HepG2 (cell line): Measurements from ENCODE around the gene HIGD1A. TPM values are rescaled to one million over a fixed set of nuclear protein-coding genes. Genes with fewer than 3 reads are reported as not detected.

Source experiments
- ATAC-seq: fragments of 200-7000 bp; cut with Tn5 transposase; 3 replicates; pipeline ENCODE4 v1.9.1; 2020; ENCODE audit warnings: mild to moderate bottlenecking, moderate library complexity
- BruUV-seq: library from RNA; stranded (reverse); fragments of 400-500 nt; replicated peaks from 2 replicates; lab custom pipeline; 2021; lab: Mats Ljungman, UMichigan
- CTCF ChIA-PET: fragments of 300-600 bp; formaldehyde crosslinking; extraction: SDS; loops from one replicate; lab custom pipeline; 2021; ENCODE audit warnings: low total read pairs, inconsistent platforms, low intra/inter-chr PET ratio; lab: Yijun Ruan, JAX
- POLR2A ChIA-PET: fragments of 350-600 bp; sonication (Branson Sonifier 250); formaldehyde crosslinking; loops from one replicate; lab custom pipeline; 2020; ENCODE audit warnings: antibody characterized with exemption, inconsistent platforms; lab: Yijun Ruan, JAX
- DNase-seq: peaks from one replicate; pipeline ENCODE4 v3.0.0-alpha.2; 2015; ENCODE audit warnings: low spot score
- FAIRE-seq: peaks from 3 replicates; lab custom pipeline; 2011; peaks lifted over from hg19 to GRCh38; lab: Jason Lieb, UNC
- H2AFZ ChIP-seq: one replicate; pipeline ENCODE4 v1.6.1; 2011; ENCODE audit warnings: low read length, inconsistent platforms
- H3K27ac ChIP-seq: fragments of 300-600 bp; 3 replicates; pipeline ENCODE4 v1.8.0; 2011; ENCODE audit warnings: mixed run types, mild to moderate bottlenecking, mixed read lengths, low read length, inconsistent platforms; ENCODE audit not compliant: insufficient read depth; ENCODE audit errors: extremely low read length
- H3K27me3 ChIP-seq, 2 experiments: fragments of 200-600 bp in 1 of 2; 2 replicates in 1 of 2; 3 replicates in 1 of 2; pipeline versions ENCODE4 v1.6.0 to v1.8.0; 2011; ENCODE audit warnings: low read length in 2 of 2, mild to moderate bottlenecking in 2 of 2, moderate library complexity in 2 of 2, inconsistent platforms in 1 of 2; ENCODE audit not compliant: insufficient read depth in 2 of 2, control insufficient read depth in 1 of 2
- H3K36me3 ChIP-seq, 2 experiments: fragments of 200-600 bp in 1 of 2; replicated peaks in 1 of 2; 2 replicates in 1 of 2; 3 replicates in 1 of 2; pipeline versions ENCODE4 v1.5.1 to v1.8.0; 2011; ENCODE audit warnings: low read length in 2 of 2, inconsistent platforms in 1 of 2; ENCODE audit not compliant: insufficient read depth in 2 of 2, control insufficient read depth in 1 of 2
- H3K4me1 ChIP-seq: 2 replicates; pipeline ENCODE4 v1.5.1; 2012; ENCODE audit warnings: low read length, inconsistent platforms; ENCODE audit not compliant: insufficient read depth
- H3K4me2 ChIP-seq: 2 replicates; pipeline ENCODE4 v1.6.0; 2011; ENCODE audit warnings: low read depth, low read length, inconsistent platforms
- H3K4me3 ChIP-seq, 3 experiments: fragments of 200-600 bp in 1 of 3; sonication (generic), shearing (Covaris generic) in 1 of 3; replicated peaks in 1 of 3; 2 replicates each; pipeline ENCODE4 v1.5.1; 2011 to 2016; ENCODE audit warnings: low read length in 3 of 3, inconsistent platforms in 2 of 3, low read depth in 2 of 3, mild to moderate bottlenecking in 2 of 3, control low read depth in 1 of 3, mixed read lengths in 1 of 3; ENCODE audit not compliant: insufficient read depth in 1 of 3
- H3K79me2 ChIP-seq: one replicate; pipeline ENCODE4 v1.6.1; 2011; ENCODE audit warnings: low read length, inconsistent platforms; ENCODE audit not compliant: insufficient read depth
- H3K9ac ChIP-seq: 2 replicates; pipeline ENCODE4 v1.6.0; 2011; ENCODE audit warnings: mild to moderate bottlenecking, low read depth, low read length, inconsistent platforms; ENCODE audit not compliant: insufficient read depth
- H3K9me3 ChIP-seq: 2 replicates; pipeline ENCODE4 v1.5.1; 2012; ENCODE audit warnings: mild to moderate bottlenecking, low read length
- H4K20me1 ChIP-seq: 2 replicates; pipeline ENCODE4 v1.6.0; 2011; ENCODE audit warnings: inconsistent platforms, mild to moderate bottlenecking, low read length, moderate library complexity; ENCODE audit not compliant: insufficient read depth
- SNAPC2 ChIP-seq: sonication (generic); formaldehyde crosslinking; IDR thresholded peaks from 2 replicates; pipeline ENCODE4 v1.8.1; 2022; ENCODE audit warnings: mild to moderate bottlenecking, missing genetic modification reagents
- WGBS: methylation state at CpG from one replicate; pipeline ENCODE4 v1.1.6; 2017; ENCODE audit warnings: low lambda C conversion rate; 5-methylcytosine and 5-hydroxymethylcytosine counted together
- in situ Hi-C: cut with HindIII; loops from 2 replicates; pipeline ENCODE4 v1.10.0; 2017; ENCODE audit warnings: low pct_unique_long_range_greater_than_20kb; ENCODE audit not compliant: extremely low pct_ligation_motif_present
- intact Hi-C: fragments of 100-400 bp; cut with micrococcal nuclease; formaldehyde crosslinking; loops from one replicate; pipeline ENCODE4 v1.10.0; 2022; ENCODE audit not compliant: unreplicated experiment
- polyA plus RNA-seq, 8 experiments: library from polyadenylated mRNA; depleted of rRNA in 3 of 8; stranded (reverse) in 7 of 8; unstranded in 1 of 8; fragments of >200 nt; fragmentation: Illumina TruSeq in 4 of 8; extraction: Trizol in 4 of 8; gene quantifications; 2 replicates each; pipeline versions ENCODE4 v1.2.1 to v1.2.3, GENCODE V29; 2011 to 2016; ENCODE audit warnings: low read depth in 4 of 8, missing spikeins in 1 of 8, mixed read lengths in 1 of 8; ENCODE audit not compliant: insufficient read depth in 1 of 8
- total RNA-seq, 5 experiments: library from RNA; depleted of rRNA; stranded (reverse); fragments of >200 nt; fragmentation: Illumina TruSeq; extraction: Trizol; gene quantifications; 2 replicates each; pipeline ENCODE4 v1.2.3, GENCODE V29; 2016; ENCODE audit warnings: low read depth in 1 of 5
- TF ChIP-seq, protein P1 (sequence below): sonication (generic); formaldehyde crosslinking; IDR thresholded peaks from 2 replicates; pipeline ENCODE4 v1.4.0; 2020; ENCODE audit warnings: missing genetic modification reagents
- TF ChIP-seq, protein P2 (sequence below): IDR thresholded peaks from 2 replicates; pipeline ENCODE4 v1.6.1; 2016; ENCODE audit warnings: control low read depth

The HIGD1A gene
- total and polyA plus RNA-seq, 2 of the 13 experiments (the other 11 are each of a cell fraction or from before 2014, with no cell fraction given), result 222 to 253 TPM

DNA sequence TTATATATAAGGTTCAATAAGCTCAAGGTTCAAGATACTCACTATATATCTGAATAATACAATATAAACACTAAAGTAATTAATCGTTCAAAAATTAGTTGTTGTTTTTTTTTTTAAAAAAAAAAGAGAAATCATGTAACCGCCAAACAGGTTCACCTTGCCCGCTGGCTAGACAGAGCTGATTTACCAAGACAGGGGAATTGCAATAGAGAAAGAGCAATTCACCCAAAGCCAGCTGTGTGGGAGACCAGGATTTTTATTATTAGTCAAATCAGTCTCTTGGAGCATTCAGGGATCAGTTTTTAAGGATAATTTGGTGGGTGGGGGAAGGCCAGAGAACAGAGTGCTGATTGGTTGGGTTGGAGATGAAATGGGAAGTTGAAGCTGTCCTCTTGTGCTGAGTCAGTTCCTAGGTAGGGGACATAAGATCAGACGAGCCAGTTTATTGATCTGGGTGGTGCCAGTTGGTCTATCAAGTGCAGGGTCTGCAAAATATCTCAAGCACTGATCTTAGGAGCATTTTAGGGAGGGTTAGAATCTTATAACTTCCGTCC, 7.9 kb downstream of the HIGD1A start:
- H3K9ac ChIP-seq, result no peak overlapping the region
- CTCF ChIA-PET, result interaction anchor here (0.7 kb wide), 1 partner anchor 547 kb away, joined by 3 read pairs; no protein-coding TSS in a partner anchor
- FAIRE-seq, result no peak
- H4K20me1 ChIP-seq, result no peaks in the 10 kb centered on the region
- H3K4me1 ChIP-seq, result peaks cover 23% of the 10 kb centered on the region
- no peak overlapping the region for H3K27ac ChIP-seq
- in situ Hi-C loops (no loop called here), intact Hi-C loops (no loop called here)
- no peak overlapping the region for H3K4me3 ChIP-seq
- no peak overlapping the region for H2AFZ ChIP-seq
- H3K9me3 ChIP-seq, result peaks cover 3% of the 10 kb centered on the region; the same call in 1 of the 2 replicates
- ATAC-seq, result no peak
- H3K4me2 ChIP-seq, result no peak overlapping the region
- DNase-seq, result no peak
- TF ChIP-seq, protein P1, sequence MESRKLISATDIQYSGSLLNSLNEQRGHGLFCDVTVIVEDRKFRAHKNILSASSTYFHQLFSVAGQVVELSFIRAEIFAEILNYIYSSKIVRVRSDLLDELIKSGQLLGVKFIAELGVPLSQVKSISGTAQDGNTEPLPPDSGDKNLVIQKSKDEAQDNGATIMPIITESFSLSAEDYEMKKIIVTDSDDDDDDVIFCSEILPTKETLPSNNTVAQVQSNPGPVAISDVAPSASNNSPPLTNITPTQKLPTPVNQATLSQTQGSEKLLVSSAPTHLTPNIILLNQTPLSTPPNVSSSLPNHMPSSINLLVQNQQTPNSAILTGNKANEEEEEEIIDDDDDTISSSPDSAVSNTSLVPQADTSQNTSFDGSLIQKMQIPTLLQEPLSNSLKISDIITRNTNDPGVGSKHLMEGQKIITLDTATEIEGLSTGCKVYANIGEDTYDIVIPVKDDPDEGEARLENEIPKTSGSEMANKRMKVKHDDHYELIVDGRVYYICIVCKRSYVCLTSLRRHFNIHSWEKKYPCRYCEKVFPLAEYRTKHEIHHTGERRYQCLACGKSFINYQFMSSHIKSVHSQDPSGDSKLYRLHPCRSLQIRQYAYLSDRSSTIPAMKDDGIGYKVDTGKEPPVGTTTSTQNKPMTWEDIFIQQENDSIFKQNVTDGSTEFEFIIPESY (CRISPR knock-in tag), result 0 out of 2 replicates have a peak, but pooled peaks have one; percentile 37
- TF ChIP-seq, protein P2, sequence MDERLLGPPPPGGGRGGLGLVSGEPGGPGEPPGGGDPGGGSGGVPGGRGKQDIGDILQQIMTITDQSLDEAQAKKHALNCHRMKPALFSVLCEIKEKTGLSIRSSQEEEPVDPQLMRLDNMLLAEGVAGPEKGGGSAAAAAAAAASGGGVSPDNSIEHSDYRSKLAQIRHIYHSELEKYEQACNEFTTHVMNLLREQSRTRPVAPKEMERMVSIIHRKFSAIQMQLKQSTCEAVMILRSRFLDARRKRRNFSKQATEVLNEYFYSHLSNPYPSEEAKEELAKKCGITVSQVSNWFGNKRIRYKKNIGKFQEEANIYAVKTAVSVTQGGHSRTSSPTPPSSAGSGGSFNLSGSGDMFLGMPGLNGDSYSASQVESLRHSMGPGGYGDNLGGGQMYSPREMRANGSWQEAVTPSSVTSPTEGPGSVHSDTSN (CRISPR knock-in tag), result no peak
- no peak for TF ChIP-seq SNAPC2 (CRISPR knock-in tag)
- TF ChIP-seq, all 625 proteins: peak for 1
- Histone ChIP-seq H3K79me2 (peaks cover 51% of the 10 kb centered on the region), H3K36me3 (peaks cover 7 to 19% of the 10 kb centered on the region in 2 experiments), H3K27me3 (no peaks in the 10 kb centered on the region)
- BruUV-seq, result no TSS peak
- POLR2A ChIA-PET, result interaction anchor here (1.4 to 4.5 kb wide), 2 partner anchors 8 to 26 kb away, joined by 5 to 40 read pairs; partner anchors contain the start of gene HIGD1A
- WGBS, result 91% methylated on average over 4 of the region's 5 CpGs
